22Rv1 (cell line): Measurements from ENCODE around the gene CCDC154.

Experiments
- ZFX ChIP-seq: fragments of 450-650 bp; IDR thresholded peaks from 2 replicates; pipeline ENCODE4 v1.6.1; 2017; ENCODE audit warnings: antibody characterized with exemption, borderline replicate concordance
- TF ChIP-seq, protein P1 (sequence below): fragments of 450-650 bp; IDR thresholded peaks from 2 replicates; pipeline ENCODE4 v1.5.1; 2017; ENCODE audit warnings: mild to moderate bottlenecking

DNA sequence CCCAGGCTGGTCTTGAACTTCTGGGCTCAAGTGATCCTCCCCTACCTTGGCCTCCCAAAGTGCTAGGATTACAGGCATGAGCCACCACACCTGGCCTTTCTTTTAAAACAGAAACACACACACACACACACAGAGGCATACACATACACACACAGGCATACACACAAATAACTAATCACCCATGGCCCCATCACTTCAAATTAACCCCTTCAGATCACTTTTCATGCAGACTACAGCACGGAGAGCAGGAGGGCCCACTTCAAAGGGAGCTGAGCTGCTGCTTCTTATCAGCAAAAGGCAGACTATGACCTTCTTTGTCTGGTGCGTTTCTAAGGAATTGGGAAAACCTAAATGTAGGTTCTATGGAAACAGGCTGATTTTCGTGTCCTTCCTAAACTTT, 28.6 kb upstream of the CCDC154 start:
- TF ChIP-seq, protein P1, sequence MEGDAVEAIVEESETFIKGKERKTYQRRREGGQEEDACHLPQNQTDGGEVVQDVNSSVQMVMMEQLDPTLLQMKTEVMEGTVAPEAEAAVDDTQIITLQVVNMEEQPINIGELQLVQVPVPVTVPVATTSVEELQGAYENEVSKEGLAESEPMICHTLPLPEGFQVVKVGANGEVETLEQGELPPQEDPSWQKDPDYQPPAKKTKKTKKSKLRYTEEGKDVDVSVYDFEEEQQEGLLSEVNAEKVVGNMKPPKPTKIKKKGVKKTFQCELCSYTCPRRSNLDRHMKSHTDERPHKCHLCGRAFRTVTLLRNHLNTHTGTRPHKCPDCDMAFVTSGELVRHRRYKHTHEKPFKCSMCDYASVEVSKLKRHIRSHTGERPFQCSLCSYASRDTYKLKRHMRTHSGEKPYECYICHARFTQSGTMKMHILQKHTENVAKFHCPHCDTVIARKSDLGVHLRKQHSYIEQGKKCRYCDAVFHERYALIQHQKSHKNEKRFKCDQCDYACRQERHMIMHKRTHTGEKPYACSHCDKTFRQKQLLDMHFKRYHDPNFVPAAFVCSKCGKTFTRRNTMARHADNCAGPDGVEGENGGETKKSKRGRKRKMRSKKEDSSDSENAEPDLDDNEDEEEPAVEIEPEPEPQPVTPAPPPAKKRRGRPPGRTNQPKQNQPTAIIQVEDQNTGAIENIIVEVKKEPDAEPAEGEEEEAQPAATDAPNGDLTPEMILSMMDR = no peak
- no peak for TF ChIP-seq ZFX
